Duodenal mucosa (tissue), 2 donors: ENCODE results near the gene TDRD3.
"Not testable (repeated sequence)": the region's sequence is repeated elsewhere in the genome, so short reads cannot be mapped to it uniquely, and the experiment has no call there.

Source experiments
- H3K27ac ChIP-seq: one replicate; pipeline ENCODE4 v1.7.0; 2013; ENCODE audit warnings: low read depth, low read length
- H3K27me3 ChIP-seq, 2 donors: one replicate each; pipeline ENCODE4 v1.7.0; 2013; ENCODE audit warnings: low read length in 2 of 2, control low read depth in 1 of 2; ENCODE audit not compliant: insufficient read depth in 2 of 2, control insufficient read depth in 1 of 2
- H3K36me3 ChIP-seq, 2 donors: one replicate each; pipeline ENCODE4 v1.7.0; 2013; ENCODE audit warnings: low read length in 2 of 2, control low read depth in 1 of 2; ENCODE audit not compliant: insufficient read depth in 2 of 2, control insufficient read depth in 1 of 2
- H3K4me1 ChIP-seq, 2 donors: one replicate each; pipeline ENCODE4 v1.7.0; 2013; ENCODE audit warnings: low read length in 2 of 2, control low read depth in 1 of 2; ENCODE audit not compliant: insufficient read depth in 2 of 2, control insufficient read depth in 1 of 2
- H3K4me3 ChIP-seq, 2 donors: one replicate each; pipeline ENCODE4 v1.7.0; 2013; ENCODE audit warnings: low read length in 2 of 2, low read depth in 1 of 2
- H3K9ac ChIP-seq, 2 donors: one replicate each; pipeline ENCODE4 v1.7.0; 2013; ENCODE audit warnings: low read length in 2 of 2, low read depth in 1 of 2
- H3K9me3 ChIP-seq, 2 donors: one replicate each; pipeline ENCODE4 v1.7.0; 2013; ENCODE audit warnings: low read length in 2 of 2, control low read depth in 1 of 2; ENCODE audit not compliant: control insufficient read depth in 1 of 2

The TDRD3 gene

GRCh38 chr13:60398379-60398891, 1.4 kb downstream of the TDRD3 start:
- H3K36me3 ChIP-seq, result no peaks in the 10 kb centered on the region
- no peaks in the 10 kb centered on the region for H3K27me3 ChIP-seq
- no peaks in the 10 kb centered on the region for H3K9me3 ChIP-seq
- peak overlapping the region; percentile 84 to 93 for H3K4me3 ChIP-seq
- H3K9ac ChIP-seq, result peak overlapping the region; percentile 91
- no peak overlapping the region for H3K27ac ChIP-seq
- peaks cover 21 to 37% of the 10 kb centered on the region in 2 donors for H3K4me1 ChIP-seq

DNA sequence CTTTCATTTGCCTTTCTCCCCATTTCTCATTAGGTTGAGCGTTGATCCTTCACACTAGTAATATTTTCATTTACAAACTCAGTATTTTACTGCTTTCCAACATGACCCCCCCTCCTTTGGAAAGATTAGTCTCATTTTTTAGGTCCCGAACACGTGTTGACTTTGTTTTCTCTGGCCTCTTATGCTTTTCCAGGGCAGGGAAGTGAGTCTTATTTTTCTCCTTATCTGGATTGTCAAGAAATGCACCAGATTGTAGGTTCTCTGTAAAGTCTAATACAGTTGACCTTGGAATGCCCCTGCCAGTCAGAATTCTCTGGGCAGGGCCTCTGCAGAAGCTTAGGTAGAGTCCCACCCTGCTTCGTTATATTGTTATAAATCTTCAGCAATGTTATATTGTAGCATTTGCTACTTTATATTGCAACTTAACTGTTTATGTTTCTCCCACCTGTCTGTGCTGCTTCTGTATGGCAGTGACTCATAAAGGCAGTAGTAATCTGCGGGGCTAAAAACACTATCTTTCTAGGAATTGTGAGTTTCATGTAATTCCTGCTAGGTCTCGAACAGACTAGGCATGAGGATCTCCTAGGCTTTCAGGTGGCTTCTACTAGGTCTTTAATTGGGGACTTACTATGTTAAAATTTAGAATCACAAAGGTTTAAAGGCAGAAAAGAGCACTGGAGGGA, 2.0 kb downstream of the TDRD3 start:
- H3K4me1 ChIP-seq, result peaks cover 21 to 37% of the 10 kb centered on the region in 2 donors
- H3K27me3 ChIP-seq, result no peaks in the 10 kb centered on the region
- H3K36me3 ChIP-seq, result no peaks in the 10 kb centered on the region
- peak overlapping the region; percentile 23 for H3K27ac ChIP-seq
- H3K9me3 ChIP-seq, result no peaks in the 10 kb centered on the region
- H3K4me3 ChIP-seq, result peak overlapping the region; percentile 84 to 93
- peak overlapping the region; percentile 91 for H3K9ac ChIP-seq

- Histone ChIP-seq H3K9me3 (no peaks in the 10 kb centered on the region), H3K27me3 (no peaks in the 10 kb centered on the region), H3K36me3 (no peaks in the 10 kb centered on the region), H3K4me3 (no peak overlapping the region), H3K27ac (no peak overlapping the region), H3K9ac (no peak overlapping the region), H3K4me1 (peaks cover 15 to 33% of the 10 kb centered on the region in 2 donors)
Observed at GRCh38 chr13:60402022-60402421, 5.0 kb downstream of the TDRD3 start.

GRCh38 chr13:60407095-60407494, 10.1 kb downstream of the TDRD3 start:
- peaks cover 3 to 5% of the 10 kb centered on the region in 2 donors for H3K4me1 ChIP-seq
- no peak overlapping the region for H3K4me3 ChIP-seq
- no peak overlapping the region for H3K9ac ChIP-seq
- no peaks in the 10 kb centered on the region for H3K9me3 ChIP-seq
- H3K27me3 ChIP-seq, result no peaks in the 10 kb centered on the region
- H3K36me3 ChIP-seq, result no peaks in the 10 kb centered on the region
- H3K27ac ChIP-seq, result no peak overlapping the region

GRCh38 chr13:60407852-60408251, 10.8 kb downstream of the TDRD3 start:
- not testable (repeated sequence) for H3K4me3 ChIP-seq, H3K27me3 ChIP-seq, H3K36me3 ChIP-seq, H3K9ac ChIP-seq, H3K4me1 ChIP-seq, H3K9me3 ChIP-seq, H3K27ac ChIP-seq

DNA sequence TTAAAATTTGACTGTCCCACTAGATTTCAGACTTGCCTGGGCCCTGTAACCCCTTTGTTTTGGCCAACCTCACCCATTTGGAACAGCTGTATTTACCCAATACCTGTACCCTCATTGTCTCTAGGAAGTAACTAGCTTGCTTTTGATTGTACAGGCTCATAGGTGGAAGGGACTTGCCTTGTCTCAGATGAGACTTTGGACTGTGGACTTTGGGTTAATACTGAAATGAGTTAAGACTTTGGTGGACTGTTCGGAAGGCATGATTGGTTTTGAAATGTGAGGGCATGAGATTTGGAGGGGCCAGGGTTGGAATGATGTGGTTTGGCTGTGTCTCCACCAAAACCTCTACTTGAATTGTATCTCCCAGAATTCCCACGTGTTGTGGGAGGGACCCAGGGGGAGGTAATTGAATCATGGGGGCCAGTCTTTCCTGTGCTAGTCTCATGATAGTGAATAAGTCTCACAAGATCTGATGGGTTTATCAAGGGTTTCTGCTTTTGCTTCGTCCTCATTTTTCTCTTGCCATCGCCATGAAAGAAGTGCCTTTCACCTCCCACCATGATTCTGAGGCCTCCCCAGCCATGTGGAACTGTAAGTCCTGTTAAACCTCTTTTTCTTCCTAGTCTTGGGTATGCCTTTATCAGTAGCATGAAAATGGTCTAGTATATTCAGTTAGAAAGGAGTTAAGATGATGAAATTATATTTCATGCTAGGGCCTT, 12.7 kb downstream of the TDRD3 start:
- H3K9ac ChIP-seq, H3K9me3 ChIP-seq, H3K27ac ChIP-seq, H3K4me3 ChIP-seq, H3K27me3 ChIP-seq, H3K36me3 ChIP-seq: not testable (repeated sequence)
- peaks cover 7 to 14% of the 10 kb centered on the region in 2 donors for H3K4me1 ChIP-seq

DNA sequence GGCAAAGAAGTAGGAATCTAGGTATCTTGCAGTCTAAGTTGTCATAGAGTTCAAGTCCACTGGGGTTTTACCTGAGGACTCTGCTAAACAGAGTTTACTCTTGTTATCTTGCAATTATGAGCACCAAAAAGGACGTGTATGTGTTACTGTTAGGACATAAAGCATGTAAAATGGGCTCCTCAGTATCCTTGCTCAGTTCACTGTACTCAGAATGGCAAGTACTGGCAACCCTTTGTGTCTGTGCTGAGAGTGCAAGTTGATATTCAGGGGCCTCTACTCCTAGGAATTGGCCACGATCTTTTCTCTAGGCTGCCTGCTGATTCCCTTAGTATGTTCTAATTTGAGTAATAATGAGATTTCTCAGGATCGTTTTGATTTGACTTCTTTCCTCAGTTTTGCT, 13.3 kb downstream of the TDRD3 start:
- Histone ChIP-seq H3K9ac (no peak overlapping the region), H3K27me3 (no peaks in the 10 kb centered on the region), H3K36me3 (no peaks in the 10 kb centered on the region), H3K4me1 (peaks cover 7 to 14% of the 10 kb centered on the region in 2 donors), H3K9me3 (no peaks in the 10 kb centered on the region), H3K27ac (no peak overlapping the region), H3K4me3 (no peak overlapping the region)

DNA sequence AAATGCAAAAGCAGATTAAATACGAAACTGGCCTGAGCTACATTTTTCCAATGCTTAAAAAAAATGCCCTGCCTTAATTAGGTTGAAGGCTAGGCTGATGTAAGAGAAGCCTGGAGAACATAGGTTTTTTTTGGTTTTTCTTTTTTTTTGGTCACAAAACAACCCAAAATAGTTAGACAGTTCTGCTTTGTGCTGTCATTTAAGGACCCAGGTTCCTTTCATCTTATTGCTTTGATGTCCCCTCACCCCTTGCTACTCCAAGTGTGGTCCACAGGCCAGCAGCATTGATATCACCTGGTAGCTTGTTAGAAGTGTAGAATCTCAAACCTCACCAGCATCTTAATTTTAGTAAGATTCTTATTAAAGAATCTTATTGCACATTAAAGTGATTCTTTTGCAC, 14.4 kb downstream of the TDRD3 start:
- no peak overlapping the region for H3K27ac ChIP-seq
- H3K4me1 ChIP-seq, result peaks cover 7 to 14% of the 10 kb centered on the region in 2 donors
- H3K36me3 ChIP-seq, result no peaks in the 10 kb centered on the region
- H3K9ac ChIP-seq, result no peak overlapping the region
- H3K9me3 ChIP-seq, result no peaks in the 10 kb centered on the region
- no peak overlapping the region for H3K4me3 ChIP-seq
- no peaks in the 10 kb centered on the region for H3K27me3 ChIP-seq

GRCh38 chr13:60411983-60412382, 15.0 kb downstream of the TDRD3 start:
- H3K27me3 ChIP-seq, result no peaks in the 10 kb centered on the region
- H3K9ac ChIP-seq, result no peak overlapping the region

GRCh38 chr13:60412909-60413616, 16.0 kb downstream of the TDRD3 start:
- Histone ChIP-seq H3K27ac (no peak overlapping the region), H3K4me3 (no peak overlapping the region), H3K9me3 (no peaks in the 10 kb centered on the region), H3K27me3 (no peaks in the 10 kb centered on the region), H3K9ac (no peak overlapping the region), H3K4me1 (peaks cover 7 to 14% of the 10 kb centered on the region in 2 donors), H3K36me3 (no peaks in the 10 kb centered on the region)

More at GRCh38 chr13:60411983-60412382, 15.0 kb downstream of the TDRD3 start:
- no peaks in the 10 kb centered on the region for H3K9me3 ChIP-seq
- peaks cover 7 to 14% of the 10 kb centered on the region in 2 donors for H3K4me1 ChIP-seq
- no peak overlapping the region for H3K4me3 ChIP-seq
- H3K36me3 ChIP-seq, result no peaks in the 10 kb centered on the region
- H3K27ac ChIP-seq, result no peak overlapping the region
